H54 (cell line): ENCODE results near the gene KIAA1328.

Experiments
- DNase-seq: peaks from one replicate; pipeline ENCODE4 v3.0.0; 2011; ENCODE audit warnings: low spot score, mixed read lengths; ENCODE audit not compliant: insufficient read length
- FAIRE-seq: peaks from 3 replicates; lab custom pipeline; 2011; peaks lifted over from hg19 to GRCh38; lab: Jason Lieb, UNC
- POLR2A ChIP-seq: IDR thresholded peaks from 2 replicates; pipeline ENCODE4 v1.6.1; 2011; ENCODE audit warnings: low read depth, mild to moderate bottlenecking, low read length

The KIAA1328 gene

GRCh38 chr18:36912887-36913286, 84.0 kb downstream of the KIAA1328 start:
- FAIRE-seq (no peak), DNase-seq (no peak)
- no peak for TF ChIP-seq POLR2A

DNA sequence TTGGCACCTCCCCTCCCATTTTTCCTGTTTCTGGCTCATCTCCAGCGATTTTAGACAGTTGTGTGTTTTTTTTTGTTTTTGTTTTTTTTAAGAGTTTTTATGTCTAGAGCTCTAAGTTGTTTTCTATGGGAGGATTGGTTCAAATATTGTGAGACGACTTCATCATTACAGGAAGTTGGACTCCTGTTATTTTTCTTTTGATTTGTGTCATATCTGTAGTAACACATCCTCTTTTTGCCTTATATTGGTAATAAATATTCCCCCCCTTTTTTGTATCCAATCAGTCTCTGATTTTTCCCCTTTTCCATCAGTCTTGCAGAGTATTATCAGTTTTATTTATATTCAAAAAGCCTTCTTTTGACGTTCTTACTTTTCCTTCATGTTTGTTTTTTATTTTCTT, 89.0 kb downstream of the KIAA1328 start:
- no peak for TF ChIP-seq POLR2A
- no peak for DNase-seq
- no peak for FAIRE-seq

DNA sequence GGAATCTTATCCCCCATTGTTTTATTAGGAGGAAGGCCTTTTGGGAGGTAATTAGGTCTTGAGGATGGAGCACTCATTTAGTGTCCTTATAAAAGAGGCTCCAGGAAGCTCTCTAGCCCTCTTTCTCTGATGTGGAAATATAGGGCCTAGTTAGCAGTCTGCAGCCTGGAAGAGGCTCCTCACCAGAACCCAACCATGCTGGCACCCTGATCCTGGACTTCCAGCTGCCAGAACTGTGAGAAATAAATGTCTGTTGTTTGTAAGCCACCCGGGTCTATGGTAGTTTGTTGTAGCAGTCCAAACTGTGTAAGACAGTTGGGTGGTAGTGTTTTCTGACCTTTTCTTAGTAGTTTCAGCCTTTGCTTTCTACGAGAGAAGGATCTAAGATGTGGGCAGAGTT, 100.7 kb downstream of the KIAA1328 start:
- no peak for TF ChIP-seq POLR2A
- DNase-seq (no peak), FAIRE-seq (no peak)

DNA sequence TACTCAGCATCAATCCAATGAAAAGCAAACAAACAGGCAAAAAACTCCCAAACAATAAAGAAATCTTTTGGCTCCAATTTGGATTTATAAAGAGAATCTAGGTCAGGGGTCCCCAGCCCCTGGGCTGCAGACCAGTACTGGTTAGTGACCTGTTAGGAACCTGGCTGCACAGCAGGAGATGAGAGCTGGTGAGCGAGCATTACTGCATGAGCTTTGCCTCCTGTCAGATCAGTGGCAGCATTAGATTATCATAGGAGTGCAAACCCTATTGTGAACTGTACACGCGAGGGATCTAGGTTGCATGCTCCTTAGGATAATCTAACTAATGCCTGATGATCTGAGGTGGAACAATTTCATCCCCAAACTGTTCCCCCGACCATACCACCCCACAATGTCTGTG, 102.2 kb downstream of the KIAA1328 start:
- DNase-seq (no peak), FAIRE-seq (no peak)
- TF ChIP-seq POLR2A: no peak

GRCh38 chr18:36933552-36933951, 104.6 kb downstream of the KIAA1328 start:
- FAIRE-seq (no peak), DNase-seq (no peak)
- no peak for TF ChIP-seq POLR2A

GRCh38 chr18:36934884-36935283, 106.0 kb downstream of the KIAA1328 start:
- no peak for TF ChIP-seq POLR2A
- no peak for FAIRE-seq
- no peak for DNase-seq

- DNase-seq: peak; percentile 6
- FAIRE-seq: no peak
- no peak for TF ChIP-seq POLR2A
Measured at GRCh38 chr18:36942264-36942663, 113.3 kb downstream of the KIAA1328 start.

GRCh38 chr18:36947820-36948348, 119.0 kb downstream of the KIAA1328 start:
- no peak for TF ChIP-seq POLR2A
- FAIRE-seq (no peak), DNase-seq (no peak)

DNA sequence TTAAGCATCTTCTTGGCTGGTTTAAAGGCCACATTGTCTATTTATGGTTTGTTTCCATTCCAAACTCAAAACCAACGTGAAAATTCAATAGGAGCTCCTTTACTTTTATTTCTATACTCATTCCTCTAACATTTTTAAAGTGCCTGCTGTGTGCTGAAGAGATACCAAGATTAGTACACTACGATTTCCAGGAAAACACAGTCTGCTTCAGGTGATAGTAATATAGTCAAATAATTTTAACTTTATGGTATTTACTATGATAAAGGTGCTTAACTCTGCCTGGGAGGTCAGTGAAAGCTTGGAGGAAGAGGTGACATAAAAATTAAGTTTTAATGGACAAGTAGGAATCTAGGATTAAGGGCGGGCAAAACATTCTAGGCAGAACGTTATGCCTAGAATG, 121.4 kb downstream of the KIAA1328 start:
- FAIRE-seq: no peak
- no peak for TF ChIP-seq POLR2A
- DNase-seq: no peak

DNA sequence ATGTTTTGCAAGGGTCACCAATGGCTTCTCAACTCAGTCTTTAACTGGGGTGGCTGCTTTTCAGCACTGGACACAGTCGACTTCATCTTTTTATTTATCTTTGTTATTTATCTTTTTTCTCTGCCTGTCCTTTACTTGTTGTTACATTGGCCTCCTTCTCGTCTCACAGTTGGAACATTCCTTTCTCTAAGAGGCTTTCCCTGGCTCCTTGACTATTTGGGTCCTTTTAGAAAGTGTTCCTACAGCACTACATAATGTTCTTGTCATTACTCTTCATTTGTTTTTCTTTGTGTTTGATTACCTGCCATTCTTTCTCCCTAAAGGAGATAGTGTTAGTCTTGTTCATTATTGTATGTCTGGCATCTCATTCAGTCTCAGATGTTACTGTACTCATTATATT, 122.0 kb downstream of the KIAA1328 start:
- FAIRE-seq: no peak
- no peak for DNase-seq
- no peak for TF ChIP-seq POLR2A

GRCh38 chr18:36953047-36953446, 124.1 kb downstream of the KIAA1328 start:
- DNase-seq (no peak), FAIRE-seq (no peak)
- no peak for TF ChIP-seq POLR2A

DNA sequence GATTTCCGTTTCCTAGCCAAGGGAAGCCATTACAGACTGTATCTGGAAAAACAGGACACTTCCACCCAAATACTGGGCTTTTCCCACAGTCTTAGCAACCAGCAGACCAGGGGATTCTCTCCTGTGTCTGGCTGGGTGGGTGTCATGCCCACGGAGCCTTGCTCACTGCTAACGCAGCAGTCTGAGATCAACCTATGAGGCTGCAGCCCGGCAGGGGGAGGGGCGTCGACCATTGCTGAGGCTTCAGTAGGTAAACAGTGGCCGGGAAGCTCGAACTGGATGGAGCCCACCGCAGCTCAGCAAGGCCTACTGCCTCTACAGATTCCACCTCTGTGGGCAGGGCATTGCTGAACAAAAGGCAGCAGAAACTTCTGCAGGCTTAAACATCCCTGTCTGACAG, 131.1 kb downstream of the KIAA1328 start:
- no peak for TF ChIP-seq POLR2A
- DNase-seq (no peak), FAIRE-seq (no peak)

DNA sequence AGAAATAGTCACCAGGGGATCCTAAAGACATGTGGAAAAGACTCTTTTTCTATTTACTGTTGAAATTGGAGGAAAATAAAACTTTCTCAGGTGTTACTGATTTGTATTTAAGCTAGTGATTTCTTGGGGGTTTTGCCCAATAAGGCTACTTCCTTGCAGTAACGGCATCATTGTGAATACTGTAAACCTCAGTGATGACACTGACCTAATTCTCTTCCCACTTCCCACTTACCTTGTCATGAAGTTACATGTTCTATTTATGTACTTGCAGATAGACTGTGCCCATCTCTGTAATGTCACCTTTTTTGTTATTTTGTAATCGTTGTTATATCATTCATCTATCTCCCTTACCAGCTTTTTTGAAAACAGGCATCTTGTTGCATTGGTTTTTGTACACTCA, 134.5 kb downstream of the KIAA1328 start:
- FAIRE-seq (no peak), DNase-seq (no peak)
- TF ChIP-seq POLR2A: no peak

- DNase-seq (no peak), FAIRE-seq (no peak)
- no peak for TF ChIP-seq POLR2A
Measured at GRCh38 chr18:36974686-36975085, 145.8 kb downstream of the KIAA1328 start.

DNA sequence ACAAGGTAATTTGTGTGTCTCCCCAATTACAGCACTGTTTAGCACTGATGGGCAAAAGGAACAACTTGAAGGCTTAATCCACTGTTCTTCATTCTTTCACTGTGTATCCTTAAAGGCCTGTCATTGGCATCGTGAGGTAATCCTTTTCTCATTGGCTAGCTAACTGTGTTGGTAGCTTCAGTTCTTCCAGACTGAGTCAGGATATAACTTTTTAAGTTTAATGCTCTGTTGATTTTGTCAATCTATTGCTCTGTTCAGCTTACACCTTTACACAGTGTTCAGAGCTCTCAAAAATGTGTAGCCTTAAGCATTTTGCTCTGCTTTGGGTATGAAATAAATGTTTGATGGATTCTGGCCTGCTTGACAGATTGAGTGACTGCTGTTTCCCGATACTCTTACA, 148.2 kb downstream of the KIAA1328 start:
- FAIRE-seq: no peak

GRCh38 chr18:36993068-36993467, 164.1 kb downstream of the KIAA1328 start:
- FAIRE-seq (no peak), DNase-seq (no peak)
- no peak for TF ChIP-seq POLR2A

More for the DNA sequence above, 148.2 kb downstream of the KIAA1328 start:
- no peak for TF ChIP-seq POLR2A
- DNase-seq: no peak
